ENCODE measurements around the gene PLEKHG1.

GRCh38 chr6:150634176-150634963 is 34.7 kb downstream of the PLEKHG1 start:
- TF ChIP-seq, protein P1, sequence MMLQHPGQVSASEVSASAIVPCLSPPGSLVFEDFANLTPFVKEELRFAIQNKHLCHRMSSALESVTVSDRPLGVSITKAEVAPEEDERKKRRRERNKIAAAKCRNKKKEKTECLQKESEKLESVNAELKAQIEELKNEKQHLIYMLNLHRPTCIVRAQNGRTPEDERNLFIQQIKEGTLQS (IDR thresholded peaks at IDR 0.05) = no peak
- TF ChIP-seq CTCF (IDR thresholded peaks at IDR 0.05; ENCODE audit: low read depth, low read length, missing input control) (no peak), GABPA (IDR thresholded peaks at IDR 0.05 in 1 of 2, conservative IDR thresholded peaks at IDR 0.05 in 1 of 2) (no peak), MAX (IDR thresholded peaks at IDR 0.05) (no peak), TAF1 (conservative IDR thresholded peaks at IDR 0.05) (no peak), YY1 (IDR thresholded peaks at IDR 0.05) (no peak), REST (IDR thresholded peaks at IDR 0.05) (no peak), ZBTB33 (IDR thresholded peaks at IDR 0.05) (no peak), JUND (IDR thresholded peaks at IDR 0.05) (no peak), FOXA2 (IDR thresholded peaks at IDR 0.05) (no peak), HNF4G (IDR thresholded peaks at IDR 0.05) (no peak), FOXA1 (IDR thresholded peaks at IDR 0.05) (no peak), EGR1 (IDR thresholded peaks at IDR 0.05; ENCODE audit: low read depth in 2 of 2) (no peak), SP1 (IDR thresholded peaks at IDR 0.05) (no peak)

Measured in liver (tissue), 3 donors.